Right ventricle myocardium inferior (tissue), 1 donor: ENCODE data around the gene NUSAP1. TPM values are rescaled to one million over a fixed set of nuclear protein-coding genes. Genes with fewer than 3 reads are reported as not detected.
"Not testable (repeated sequence)": the region's sequence is repeated elsewhere in the genome, so short reads cannot be mapped to it uniquely, and the experiment has no call there.

Experiments used
- ATAC-seq: fragments of 200-7000 bp; cut with Tn5 transposase; one replicate; pipeline ENCODE4 v1.9.1; 2020; ENCODE audit warnings: mild to moderate bottlenecking, moderate library complexity
- DNase-seq: peaks from one replicate; pipeline ENCODE4 v3.0.0; 2021; ENCODE audit errors: missing footprints
- intact Hi-C: fragments of 100-400 bp; cut with DNase I; formaldehyde crosslinking; loops from one replicate; pipeline ENCODE4 v1.11.0; 2022
- long read RNA-seq: library from polyadenylated mRNA; unstranded; transcript quantifications from one replicate; pipeline ENCODE4 v2.0.0, GENCODE V29; 2021
- total RNA-seq: library from RNA; stranded (reverse); fragmentation: NEBNext Ultra II Directional; extraction: Animal tissue kit (Norgen Biotek cat#: 25700); gene quantifications from one replicate; pipeline ENCODE4 v1.2.1, GENCODE V29; 2021
- donor health status: DM: no; HTN: yes; CAD: no; lungs with severe emphysema.

The NUSAP1 gene
- 2.2 TPM for total RNA-seq
- long read RNA-seq, result 0 reads

- peak; percentile 99 for DNase-seq
- ATAC-seq, result peak; percentile 100
- intact Hi-C loops, result loop anchor here (2.0 to 5.0 kb wide), 2 partner anchors 102 to 425 kb away; partner anchors contain the start of genes CHP1 and EXD1
Measured at GRCh38 chr15:41332194-41333025, at the start of gene NUSAP1, which contains the start of gene OIP5. NUSAP1 (plus strand) TSS chr15:41332881; CDS start chr15:41332958, 77 bp downstream. OIP5 (minus strand) TSS chr15:41332591; CDS start chr15:41332561, 30 bp downstream.

GRCh38 chr15:41282980-41283652 is 49.6 kb upstream of the NUSAP1 start:
- ATAC-seq, DNase-seq: not testable (repeated sequence)
- intact Hi-C loops, result loop anchor here (1.0 kb wide), 1 partner anchor 52 kb away; the partner anchor contains the start of gene CHP1

DNA sequence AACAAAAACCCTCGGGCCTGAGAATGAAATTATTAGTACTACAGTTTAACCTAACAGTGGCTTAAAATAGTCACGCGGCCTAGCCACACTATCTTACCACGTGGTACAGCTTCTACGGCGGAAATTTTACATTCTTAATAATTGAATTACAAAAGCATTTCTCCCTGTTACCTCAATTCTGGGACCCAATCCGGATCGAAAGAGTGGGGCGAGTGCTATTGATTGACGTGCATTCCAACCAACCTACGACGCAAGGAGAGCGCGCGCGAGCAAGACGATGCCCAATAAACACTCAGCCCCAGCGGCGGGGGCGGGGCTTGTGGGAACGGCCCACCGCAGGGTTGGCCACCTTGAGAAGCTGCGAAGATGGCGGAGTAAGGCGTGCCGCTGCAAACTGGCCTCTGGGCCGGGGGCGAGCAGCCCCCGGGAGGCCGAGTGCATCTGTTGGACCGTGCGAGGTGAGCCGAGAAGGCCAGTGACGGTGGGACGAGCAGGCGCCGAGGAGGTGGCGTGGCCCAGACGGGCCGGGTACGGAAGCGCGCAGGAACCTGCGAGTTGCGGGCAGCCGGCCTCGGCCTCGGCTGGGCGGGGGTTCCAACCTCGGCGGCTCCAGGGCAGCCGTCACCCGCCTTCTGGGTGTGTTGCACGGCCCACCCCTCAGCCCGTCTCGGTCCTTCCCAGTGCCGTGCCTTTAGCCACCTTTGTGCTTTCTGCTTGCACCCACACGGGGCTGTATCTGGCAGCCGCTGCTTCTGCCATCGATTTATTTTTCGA is 48.8 kb upstream of the NUSAP1 start:
- DNase-seq, result peak; percentile 99
- peak; percentile 99 for ATAC-seq
- intact Hi-C loops, result loop anchor here (1.0 kb wide), 1 partner anchor 53 kb away; the partner anchor contains the start of gene CHP1

DNA sequence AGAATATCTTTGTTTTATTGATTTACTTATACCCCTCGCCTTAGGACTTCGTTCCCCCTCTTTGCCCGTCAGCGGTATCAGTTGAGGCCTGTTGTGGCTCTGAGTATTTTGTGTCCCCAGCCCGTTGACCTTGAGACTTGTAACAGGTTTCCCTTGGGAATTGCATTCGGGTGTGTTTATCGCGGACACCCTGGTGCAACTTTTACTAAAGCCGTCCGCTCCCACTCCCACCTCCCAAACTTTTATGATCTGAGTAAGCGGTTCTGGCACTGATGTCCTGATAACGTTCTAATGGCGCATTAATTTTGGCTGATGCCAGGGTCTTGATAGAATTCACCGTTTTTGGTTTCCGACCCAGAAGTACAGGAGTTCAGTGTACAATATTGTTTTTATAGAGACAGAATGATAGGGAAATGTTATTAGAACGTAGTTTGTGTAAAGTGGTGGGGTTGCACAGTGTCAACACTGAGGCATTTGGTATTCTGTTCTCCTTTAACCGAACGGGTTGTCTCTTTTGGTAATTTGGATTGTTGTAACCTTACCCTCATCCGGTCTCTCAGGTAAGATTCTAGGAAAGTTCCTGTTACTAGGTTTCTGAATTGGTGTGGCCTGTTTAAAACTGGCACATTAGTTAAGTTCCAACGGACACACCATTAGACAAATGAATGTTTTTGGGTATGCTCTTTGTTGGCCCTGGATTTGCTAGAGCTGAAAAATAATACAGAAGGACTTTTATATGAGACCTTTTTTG is 48.1 kb upstream of the NUSAP1 start:
- intact Hi-C loops, result no loop called here
- no peak for DNase-seq
- peak; percentile 35 for ATAC-seq

DNA sequence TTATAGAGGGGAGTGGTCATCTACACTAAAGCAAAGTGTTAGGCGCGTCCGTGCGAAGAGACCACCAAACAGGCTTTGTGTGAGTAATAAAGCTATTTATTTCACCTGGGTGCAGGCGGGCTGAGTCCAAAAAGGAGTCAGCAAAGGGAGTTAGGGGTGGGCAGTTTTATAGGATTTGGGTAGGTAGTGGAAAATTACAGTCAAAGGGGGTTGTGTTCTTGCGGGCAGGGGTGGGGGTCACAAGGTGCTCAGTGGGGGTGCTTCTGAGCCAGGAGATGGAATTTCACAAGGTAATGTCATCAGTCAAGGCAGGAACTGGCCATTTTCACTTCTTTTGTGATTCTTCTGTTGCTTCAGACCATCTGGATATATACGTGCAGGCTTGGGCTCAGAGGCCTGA is 47.4 kb upstream of the NUSAP1 start:
- intact Hi-C loops, result no loop called here

GRCh38 chr15:41286665-41287333 is 45.9 kb upstream of the NUSAP1 start:
- intact Hi-C loops, result no loop called here
- ATAC-seq, result no peak
- no peak for DNase-seq

More for the DNA sequence above, 47.4 kb upstream of the NUSAP1 start:
- ATAC-seq, result no peak
- DNase-seq, result no peak

DNA sequence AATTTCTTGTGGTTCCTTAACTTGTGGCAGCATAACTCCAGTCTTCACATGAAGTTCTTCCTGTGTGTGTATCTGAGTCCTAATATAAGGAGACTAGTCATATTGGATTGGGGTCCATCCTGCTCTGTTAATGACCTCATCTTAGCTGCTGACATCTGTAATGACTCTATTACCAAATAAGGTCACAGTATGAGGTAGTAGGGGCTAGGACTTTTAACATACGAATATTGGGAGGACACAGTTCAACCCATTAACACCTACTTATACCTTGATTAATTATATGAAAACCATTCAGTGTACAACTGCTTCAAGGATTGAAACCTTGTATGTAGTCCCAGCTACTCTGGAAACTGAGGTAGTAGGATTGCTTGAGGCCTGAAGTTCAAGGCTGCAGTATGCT is 44.2 kb upstream of the NUSAP1 start:
- DNase-seq (no peak), ATAC-seq (no peak)
- intact Hi-C loops, result no loop called here

DNA sequence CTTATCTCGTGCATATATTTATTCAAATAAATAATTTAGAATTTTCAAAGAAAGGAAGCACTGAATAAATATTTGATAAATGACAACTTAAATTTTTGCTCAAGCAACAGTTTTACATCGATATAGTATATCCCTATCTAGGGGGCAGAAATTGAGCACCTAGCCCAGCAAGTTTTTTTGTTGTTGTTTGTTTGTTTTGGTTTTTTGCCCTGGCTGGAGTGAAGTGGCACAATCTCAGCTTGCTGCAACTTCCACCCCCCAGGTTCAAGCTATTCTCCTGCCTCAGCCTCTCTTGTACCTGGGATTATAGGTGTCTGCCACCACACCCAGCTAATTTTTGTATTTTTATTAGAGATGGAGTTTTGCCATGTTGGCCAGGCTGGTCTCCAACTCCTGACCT is 42.7 kb upstream of the NUSAP1 start:
- DNase-seq (no peak), ATAC-seq (no peak)
- intact Hi-C loops, result no loop called here

DNA sequence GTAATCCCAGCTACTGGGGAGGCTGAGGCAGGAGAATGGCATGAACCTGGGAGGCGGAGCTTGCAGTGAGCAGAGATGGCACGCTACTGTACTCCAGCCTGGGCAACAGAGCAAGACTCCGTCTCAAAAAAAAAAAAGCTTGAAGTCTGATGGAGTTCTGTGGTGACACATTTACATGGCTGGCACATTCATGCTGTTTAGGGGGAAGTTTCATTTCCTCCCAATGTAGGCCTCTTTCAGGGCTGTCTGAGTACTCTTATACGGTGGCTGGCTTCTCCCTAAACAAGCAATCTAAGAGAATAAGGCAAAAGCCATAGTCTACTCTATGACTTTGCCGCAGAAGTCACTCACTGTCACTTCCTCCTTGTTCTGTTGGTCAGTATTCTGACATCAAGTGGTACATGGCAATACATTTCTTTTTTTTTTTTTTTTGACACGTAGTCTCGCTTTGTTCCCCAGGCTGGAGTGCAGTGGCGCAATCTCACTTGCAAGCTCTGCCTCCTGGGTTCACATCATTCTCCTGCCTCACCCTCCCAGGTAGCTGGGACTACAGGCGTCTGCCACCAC is 41.5 kb upstream of the NUSAP1 start:
- intact Hi-C loops, result no loop called here
- no peak for DNase-seq
- ATAC-seq, result peak; percentile 42

- no peak for ATAC-seq
- intact Hi-C loops, result no loop called here
- DNase-seq, result no peak
Measured at GRCh38 chr15:41292521-41292920, 40.2 kb upstream of the NUSAP1 start.

DNA sequence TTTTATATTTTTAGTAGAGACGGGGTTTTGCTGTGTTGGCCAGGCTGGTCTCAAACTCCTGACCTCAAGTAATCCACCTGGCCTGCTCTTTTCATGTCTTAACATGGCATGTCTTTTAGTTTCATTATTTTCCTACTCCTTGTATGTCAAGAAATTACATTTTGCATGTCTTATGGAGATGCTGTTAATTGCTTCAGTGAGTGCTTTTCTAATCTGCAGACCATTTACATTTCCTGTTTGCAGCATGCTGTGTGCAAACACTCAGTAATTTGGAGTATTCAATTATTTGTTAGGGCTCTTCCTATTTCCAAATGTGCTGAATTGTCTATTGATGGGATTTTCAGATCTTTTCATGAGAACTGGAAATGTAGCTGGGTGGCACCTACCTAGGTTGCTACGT is 31.5 kb upstream of the NUSAP1 start:
- ATAC-seq, DNase-seq, intact Hi-C loops: not testable (repeated sequence)

DNA sequence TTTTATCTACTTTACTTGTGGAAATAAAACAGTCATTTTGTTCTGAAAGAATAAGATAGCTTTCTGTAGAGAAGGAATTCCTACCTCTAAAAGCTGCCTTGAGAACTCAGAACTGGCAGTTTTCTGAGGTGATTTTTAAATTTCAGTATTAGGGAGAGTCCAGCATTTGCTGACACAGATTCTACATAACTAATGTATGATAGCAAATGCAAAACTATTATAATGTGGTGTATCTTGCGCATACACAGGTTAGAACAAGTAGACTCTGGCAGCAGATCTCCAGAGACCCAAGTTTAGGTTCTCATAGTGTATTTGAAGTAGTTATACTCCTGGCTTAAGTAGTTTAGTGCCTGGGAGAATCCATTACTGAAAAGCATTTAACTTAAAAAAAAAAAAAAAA is 31.1 kb upstream of the NUSAP1 start:
- ATAC-seq (no peak), DNase-seq (no peak)
- intact Hi-C loops, result no loop called here

GRCh38 chr15:41304149-41304770 is 28.4 kb upstream of the NUSAP1 start:
- intact Hi-C loops, result no loop called here
- DNase-seq (no peak), ATAC-seq (no peak)

DNA sequence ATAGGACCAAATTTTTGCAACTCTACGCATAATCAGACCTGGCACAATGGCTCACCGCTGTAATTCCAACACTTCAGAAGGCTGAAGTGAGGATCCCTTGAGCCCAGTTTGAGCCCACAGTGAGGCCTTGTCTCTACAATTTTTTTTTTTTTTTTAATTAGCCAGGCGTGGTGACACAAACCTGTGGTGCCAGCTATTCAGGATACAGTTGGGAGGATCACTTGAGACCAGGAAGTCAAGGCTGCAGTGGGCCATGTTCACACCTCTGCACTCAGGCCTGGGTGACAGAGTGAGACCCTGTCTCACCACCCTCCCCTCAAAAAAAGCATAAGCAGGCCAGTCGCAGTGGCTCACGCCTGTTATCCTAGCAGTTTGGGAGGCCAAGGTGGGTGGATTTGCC is 25.0 kb upstream of the NUSAP1 start:
- DNase-seq (no peak), ATAC-seq (no peak)
- intact Hi-C loops, result no loop called here

- intact Hi-C loops, result no loop called here
- no peak for ATAC-seq
Measured at GRCh38 chr15:41309226-41309905, 23.3 kb upstream of the NUSAP1 start.

DNA sequence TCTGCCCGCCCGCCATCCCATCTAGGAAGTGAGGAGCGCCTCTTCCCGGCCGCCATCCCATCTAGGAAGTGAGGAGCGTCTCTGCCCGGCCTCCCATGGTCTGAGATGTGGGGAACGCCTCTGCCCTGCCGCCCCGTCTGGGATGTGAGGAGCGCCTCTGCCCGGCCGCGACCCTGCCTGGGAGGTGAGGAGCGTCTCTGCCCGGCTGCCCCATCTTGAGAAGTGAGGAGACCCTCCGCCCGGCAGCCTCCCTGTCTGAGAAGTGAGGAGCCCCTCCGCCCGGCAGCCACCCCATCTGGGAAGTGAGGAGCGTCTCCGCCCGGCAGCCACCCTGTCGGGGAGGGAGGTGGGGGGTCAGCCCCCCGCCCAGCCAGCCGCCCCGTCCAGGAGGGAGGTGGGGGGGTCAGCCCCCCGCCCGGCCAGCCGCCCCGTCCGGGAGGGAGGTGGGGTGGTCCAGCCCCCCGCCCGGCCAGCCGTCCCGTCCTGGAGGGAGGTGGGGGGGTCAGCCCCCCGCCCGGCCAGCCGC is 11.8 kb upstream of the NUSAP1 start:
- intact Hi-C loops, ATAC-seq, DNase-seq: not testable (repeated sequence)

More at GRCh38 chr15:41309226-41309905, 23.3 kb upstream of the NUSAP1 start:
- no peak for DNase-seq
